Naive thymus-derived CD8-positive, alpha-beta T cell (primary cell): ENCODE measurements around the gene SYT1. TPM values are rescaled to one million over a fixed set of nuclear protein-coding genes. Genes with fewer than 3 reads are reported as not detected.

Experiments used
- ATAC-seq, 2 donors: fragments of 150-1000 bp; cut with Tn5 transposase in 1 of 2; sonication (Bioruptor Pico), chemical (Tn5 transposase) in 1 of 2; 1 replicate in 1 of 2; 2 replicates in 1 of 2; pipeline ENCODE4 v1.10.0; 2021; ENCODE audit warnings: mild to moderate bottlenecking in 2 of 2, moderate library complexity in 2 of 2
- POLR2A ChIA-PET: fragments of 350-600 bp; sonication (Branson Sonifier 250); formaldehyde crosslinking; loops from one replicate; lab custom pipeline; 2021; ENCODE audit warnings: antibody characterized with exemption; lab: Charles Lee
- DNase-seq, 10 donors: peaks; one replicate each; pipeline versions ENCODE4 v3.0.0 to v3.0.0-alpha.2; 2020 to 2022
- H3K27ac Mint-ChIP-seq, 10 donors: one replicate each; pipeline ENCODE4 v1.8.0; 2020 to 2022; ENCODE audit warnings: mild to moderate bottlenecking in 10 of 10, mixed read lengths in 10 of 10, moderate library complexity in 4 of 10, inconsistent platforms in 1 of 10
- H3K27me3 Mint-ChIP-seq, 5 donors: one replicate each; pipeline ENCODE4 v1.8.0; 2021 to 2022; ENCODE audit warnings: mixed read lengths in 5 of 5
- H3K36me3 Mint-ChIP-seq, 3 donors: one replicate each; pipeline ENCODE4 v1.8.0; 2020 to 2022; ENCODE audit warnings: mixed read lengths in 3 of 3, mild to moderate bottlenecking in 2 of 3, inconsistent platforms in 1 of 3
- H3K4me1 Mint-ChIP-seq, 4 donors: one replicate each; pipeline ENCODE4 v1.8.0; 2021 to 2022; ENCODE audit warnings: mixed read lengths in 4 of 4
- H3K4me3 Mint-ChIP-seq, 10 donors: one replicate each; pipeline ENCODE4 v1.8.0; 2020 to 2022; ENCODE audit warnings: mild to moderate bottlenecking in 10 of 10, mixed read lengths in 10 of 10, moderate library complexity in 6 of 10, inconsistent platforms in 1 of 10
- H3K9me3 Mint-ChIP-seq, 9 donors: one replicate each; pipeline ENCODE4 v1.8.0; 2020 to 2022; ENCODE audit warnings: mixed read lengths in 9 of 9, mild to moderate bottlenecking in 3 of 9, inconsistent platforms in 1 of 9, moderate library complexity in 1 of 9
- polyA plus RNA-seq, 3 donors: library from polyadenylated mRNA; unstranded; fragments of 300-500 nt; fragmentation: Illumina TruSeq; gene quantifications; one replicate each; pipeline ENCODE4 v1.2.3, GENCODE V29; 2021
- total RNA-seq, 8 experiments: library from RNA in 2 of 8; stranded (reverse) in 2 of 8; gene quantifications; one replicate each; pipeline ENCODE4 v1.2.3 and lab custom pipeline; 2021 to 2026

Gene SYT1
- total and polyA plus RNA-seq, 5 experiments from 2014 or later: not detected

DNA sequence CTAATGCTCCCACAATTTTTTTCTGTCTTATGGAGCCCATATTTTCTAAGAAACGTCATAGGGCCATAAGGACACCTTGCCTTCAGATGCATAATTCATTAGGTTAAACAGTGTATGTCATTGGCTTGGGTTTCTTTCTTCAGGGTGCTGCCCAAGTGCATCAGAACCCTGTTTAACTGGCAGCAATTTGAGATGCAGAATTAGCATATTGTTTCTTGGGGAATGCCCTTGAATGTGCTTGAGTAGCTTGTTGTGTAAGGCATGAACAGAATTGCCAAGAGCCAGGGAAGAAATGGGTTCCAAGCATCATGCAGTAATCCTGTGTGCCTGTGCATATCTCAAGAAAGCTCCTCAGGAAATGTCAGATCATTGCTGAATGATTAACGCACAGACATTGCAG is 277.2 kb downstream of the SYT1 start:
- Mint-ChIP-seq H3K27me3 (no peaks in the 10 kb centered on the region), H3K36me3 (peaks cover 0 to 1% (median 0%) of the 10 kb centered on the region in 3 donors), H3K9me3 (peaks cover 0 to 6% (median 0%) of the 10 kb centered on the region in 9 donors), H3K27ac (no peak overlapping the region), H3K4me3 (no peak overlapping the region), H3K4me1 (no peaks in the 10 kb centered on the region)
- ATAC-seq: no peak
- no peak for DNase-seq
- POLR2A ChIA-PET: no interaction called here

DNA sequence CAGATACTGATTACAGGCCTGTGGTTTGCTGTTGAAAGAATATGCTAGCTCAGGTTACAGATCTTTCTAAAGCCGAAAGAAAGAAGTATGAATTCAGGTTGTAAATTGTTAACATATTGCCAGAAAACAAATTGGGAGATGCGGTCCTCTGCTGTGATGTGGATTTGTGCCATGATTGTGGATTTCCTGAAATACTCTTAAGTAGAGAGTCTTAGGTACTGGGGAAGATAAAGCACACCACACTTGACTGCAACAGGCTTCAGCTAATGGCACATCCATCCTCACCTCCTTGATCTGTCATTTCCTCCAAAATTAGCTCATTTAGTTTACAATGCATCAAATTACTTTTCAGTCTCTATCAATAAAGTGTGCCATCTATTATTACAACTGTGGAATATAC is 279.2 kb downstream of the SYT1 start:
- H3K4me3 Mint-ChIP-seq: no peak overlapping the region
- no peak for DNase-seq
- H3K9me3 Mint-ChIP-seq: peaks cover 0 to 6% (median 0%) of the 10 kb centered on the region in 9 donors
- POLR2A ChIA-PET: no interaction called here
- no peaks in the 10 kb centered on the region for H3K27me3 Mint-ChIP-seq
- no peak for ATAC-seq
- peaks cover 0 to under 1% (median 0%) of the 10 kb centered on the region in 3 donors for H3K36me3 Mint-ChIP-seq
- H3K4me1 Mint-ChIP-seq: no peaks in the 10 kb centered on the region
- no peak overlapping the region for H3K27ac Mint-ChIP-seq

DNA sequence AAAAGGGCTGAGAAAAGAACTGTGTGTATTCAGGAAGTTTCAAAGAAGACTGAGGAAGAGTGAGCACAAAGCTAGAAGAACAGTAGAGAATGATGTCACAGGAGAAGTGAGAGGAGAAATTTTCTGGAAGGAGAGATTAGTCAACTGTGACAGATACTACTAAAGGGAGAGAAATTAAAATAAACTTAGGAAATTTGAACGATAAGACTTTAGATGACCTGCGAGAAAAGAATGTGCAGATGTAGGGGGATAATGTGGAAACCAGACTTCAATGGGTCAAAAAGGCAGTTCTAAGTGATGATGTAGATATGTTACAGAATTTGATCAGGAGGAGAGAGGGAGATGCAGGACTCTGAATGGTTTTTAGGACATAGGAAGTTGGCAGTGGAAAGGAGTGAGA is 287.4 kb downstream of the SYT1 start:
- no peak overlapping the region for H3K27ac Mint-ChIP-seq
- no peak overlapping the region for H3K4me3 Mint-ChIP-seq
- POLR2A ChIA-PET: no interaction called here
- no peaks in the 10 kb centered on the region for H3K36me3 Mint-ChIP-seq
- no peaks in the 10 kb centered on the region for H3K4me1 Mint-ChIP-seq
- ATAC-seq (no peak), DNase-seq (no peak)
- H3K27me3 Mint-ChIP-seq: no peaks in the 10 kb centered on the region
- H3K9me3 Mint-ChIP-seq: peaks cover 0 to 13% (median 0%) of the 10 kb centered on the region in 9 donors

DNA sequence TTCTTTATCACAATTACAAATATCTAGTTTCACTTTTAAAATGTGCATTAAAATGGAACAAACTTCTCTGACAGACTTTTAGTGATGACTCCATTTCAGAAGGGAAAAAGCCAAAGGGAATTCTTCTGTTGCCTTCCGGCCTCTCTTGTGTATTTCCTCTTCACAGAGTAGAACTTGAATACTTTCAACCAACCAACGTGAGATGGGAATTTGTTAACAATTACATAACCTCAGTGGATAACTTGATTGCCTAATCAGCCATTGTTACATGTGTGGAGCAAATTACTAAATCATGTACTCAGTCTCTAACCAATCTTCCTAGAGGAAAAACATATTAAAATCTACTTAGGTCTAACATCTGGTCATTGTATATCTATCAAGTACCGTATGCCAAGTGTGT is 291.1 kb downstream of the SYT1 start:
- H3K9me3 Mint-ChIP-seq: peaks cover 0 to 25% (median 0%) of the 10 kb centered on the region in 9 donors
- DNase-seq: no peak
- POLR2A ChIA-PET: no interaction called here

DNA sequence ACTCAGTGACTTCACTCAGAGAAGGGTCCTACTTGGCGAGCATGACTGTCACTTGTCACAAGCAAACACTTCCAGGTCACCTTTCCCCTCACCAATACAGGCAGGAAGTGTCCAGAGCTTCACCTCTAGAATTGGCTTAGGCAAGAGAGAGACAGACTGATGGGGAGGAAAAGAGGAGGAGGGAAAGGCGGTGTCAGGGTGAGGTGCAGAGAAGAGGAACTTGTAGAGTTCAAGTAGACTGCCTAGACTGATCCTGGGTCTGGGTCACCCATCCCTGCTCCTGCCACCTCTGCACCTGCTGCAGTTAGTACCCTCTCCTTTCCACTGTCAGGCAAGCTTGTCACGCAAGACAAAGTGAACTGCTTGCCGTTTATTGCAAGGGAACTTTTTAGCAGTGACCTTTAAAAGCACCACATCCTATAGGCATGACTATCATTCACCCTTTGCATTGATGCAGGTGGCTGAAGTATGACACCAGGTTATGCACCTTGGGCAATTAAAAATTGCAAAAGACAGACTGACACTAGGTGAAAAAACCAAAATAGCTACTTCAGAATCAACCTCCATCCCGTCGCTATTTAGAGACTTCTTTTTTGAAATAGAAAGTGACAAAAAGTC is 292.4 kb downstream of the SYT1 start:
- POLR2A ChIA-PET: no interaction called here
- no peaks in the 10 kb centered on the region for H3K4me1 Mint-ChIP-seq
- no peak for DNase-seq
- no peak for ATAC-seq
- no peaks in the 10 kb centered on the region for H3K36me3 Mint-ChIP-seq
- no peaks in the 10 kb centered on the region for H3K27me3 Mint-ChIP-seq
- no peak overlapping the region for H3K27ac Mint-ChIP-seq
- H3K9me3 Mint-ChIP-seq: peaks cover 0 to 13% (median 0%) of the 10 kb centered on the region in 9 donors
- H3K4me3 Mint-ChIP-seq: no peak overlapping the region

More for the DNA sequence above, 291.1 kb downstream of the SYT1 start:
- Mint-ChIP-seq H3K36me3 (no peaks in the 10 kb centered on the region), H3K27me3 (no peaks in the 10 kb centered on the region), H3K4me1 (no peaks in the 10 kb centered on the region), H3K4me3 (no peak overlapping the region), H3K27ac (no peak overlapping the region)
- no peak for ATAC-seq

DNA sequence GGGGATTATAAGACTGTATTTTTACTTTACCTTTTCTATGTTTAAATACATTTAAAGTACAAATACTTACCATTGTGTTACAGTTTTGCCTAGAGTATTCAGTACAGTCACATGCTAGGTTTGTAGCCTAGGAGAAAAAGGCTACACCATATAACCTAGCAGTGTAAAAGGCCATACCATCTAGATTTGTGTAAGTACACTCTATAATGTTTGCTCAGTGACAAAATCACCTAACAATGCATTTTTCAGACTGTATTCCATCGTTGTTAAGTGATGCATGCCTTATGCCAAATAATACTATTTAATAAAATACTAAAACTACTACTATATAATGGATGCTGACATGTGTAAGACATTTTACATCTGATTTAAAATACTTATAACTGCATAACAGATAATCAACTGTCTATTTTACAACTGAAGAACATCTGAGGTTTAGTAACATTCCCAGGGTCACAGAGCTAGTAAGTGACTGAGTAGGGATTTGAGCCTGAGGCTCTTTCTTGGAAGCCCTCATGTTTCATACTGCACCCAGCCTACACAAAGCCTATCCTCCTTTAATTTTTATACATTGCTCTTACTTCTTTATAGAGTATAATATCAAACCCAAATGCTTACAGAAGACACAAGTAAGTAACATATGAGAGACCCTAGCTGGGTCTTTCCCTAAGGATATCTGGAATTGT is 296.8 kb downstream of the SYT1 start:
- no peak for ATAC-seq
- POLR2A ChIA-PET: no interaction called here
- DNase-seq: no peak
- H3K4me3 Mint-ChIP-seq: no peak overlapping the region
- no peaks in the 10 kb centered on the region for H3K4me1 Mint-ChIP-seq
- H3K36me3 Mint-ChIP-seq: no peaks in the 10 kb centered on the region
- H3K27me3 Mint-ChIP-seq: no peaks in the 10 kb centered on the region
- peaks cover 0 to 13% (median 0%) of the 10 kb centered on the region in 9 donors for H3K9me3 Mint-ChIP-seq
- no peak overlapping the region for H3K27ac Mint-ChIP-seq

DNA sequence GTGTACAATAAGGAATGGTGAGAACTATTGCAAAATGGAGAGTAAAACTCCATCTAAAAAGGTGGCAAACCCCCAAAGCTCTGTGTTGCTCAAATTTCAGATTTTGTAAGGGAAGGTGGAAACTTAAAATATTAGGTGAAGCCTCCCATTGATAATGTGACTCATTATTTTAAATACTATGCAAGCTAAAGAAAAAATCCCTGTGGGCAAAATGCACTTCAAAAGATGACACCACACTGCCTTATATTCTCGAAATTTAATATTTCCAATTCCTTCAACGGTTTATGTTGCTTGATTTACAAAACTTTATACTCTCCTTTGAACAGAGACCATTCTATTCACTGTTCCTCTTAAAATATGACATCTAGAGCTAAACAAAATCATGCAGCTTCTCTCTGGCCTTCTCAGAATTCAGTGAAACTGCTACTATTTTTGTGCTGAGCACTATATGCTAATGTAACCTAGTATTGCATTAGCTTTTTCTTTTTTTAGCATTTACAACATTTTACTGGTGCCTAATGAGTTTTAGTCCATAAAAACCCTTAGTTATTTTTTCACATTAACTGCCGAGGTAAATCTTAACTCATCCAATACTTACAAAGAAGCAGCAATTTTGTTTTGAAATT is 297.7 kb downstream of the SYT1 start:
- no peak overlapping the region for H3K27ac Mint-ChIP-seq
- DNase-seq (no peak), ATAC-seq (no peak)
- peaks cover 0 to 13% (median 0%) of the 10 kb centered on the region in 9 donors for H3K9me3 Mint-ChIP-seq
- no peak overlapping the region for H3K4me3 Mint-ChIP-seq
- no peaks in the 10 kb centered on the region for H3K27me3 Mint-ChIP-seq
- H3K4me1 Mint-ChIP-seq: no peaks in the 10 kb centered on the region
- no peaks in the 10 kb centered on the region for H3K36me3 Mint-ChIP-seq
- POLR2A ChIA-PET: no interaction called here

DNA sequence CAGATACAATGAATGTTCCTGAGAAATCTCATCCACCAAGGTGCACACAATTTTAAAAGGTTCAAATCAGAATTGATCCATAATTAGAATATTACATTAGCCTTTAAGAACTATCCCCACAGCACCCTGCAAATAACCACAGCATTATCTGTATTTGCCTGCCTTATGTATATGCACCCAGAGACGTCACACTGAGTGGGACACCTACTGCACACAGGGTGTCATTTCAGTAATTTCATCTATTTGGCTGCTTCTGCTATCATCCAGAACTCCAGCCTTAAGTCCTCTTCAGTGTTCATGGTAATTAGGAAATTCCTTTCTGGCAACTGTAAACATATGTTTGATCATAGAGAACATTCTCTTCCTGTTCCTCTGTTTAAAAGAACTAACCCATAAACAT is 298.4 kb downstream of the SYT1 start:
- no peak for ATAC-seq
- DNase-seq: no peak
- Mint-ChIP-seq H3K36me3 (no peaks in the 10 kb centered on the region), H3K4me3 (no peak overlapping the region), H3K9me3 (peaks cover 0 to 13% (median 0%) of the 10 kb centered on the region in 9 donors), H3K4me1 (no peaks in the 10 kb centered on the region), H3K27me3 (no peaks in the 10 kb centered on the region), H3K27ac (no peak overlapping the region)
- POLR2A ChIA-PET: no interaction called here

DNA sequence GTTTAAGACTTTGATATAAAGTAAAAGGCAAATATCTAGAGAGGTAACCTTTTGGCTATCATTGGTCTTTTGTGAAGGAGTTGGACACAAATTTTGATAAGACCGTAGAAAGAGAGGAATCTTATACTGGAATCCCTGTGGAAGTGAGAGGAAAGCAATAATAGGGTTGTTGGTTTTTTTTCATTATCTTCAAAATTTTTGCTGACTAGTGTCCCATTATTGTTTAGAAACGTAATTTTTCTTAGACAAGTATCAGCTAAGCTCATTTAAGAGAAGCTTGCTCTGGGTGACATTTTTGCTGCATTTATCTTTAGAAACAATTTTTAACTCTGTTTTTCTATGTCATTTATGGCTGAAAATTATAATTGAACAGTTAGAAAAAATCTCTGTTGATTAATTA is 300.3 kb downstream of the SYT1 start:
- ATAC-seq (no peak), DNase-seq (no peak)
- H3K4me3 Mint-ChIP-seq: no peak overlapping the region
- no peak overlapping the region for H3K27ac Mint-ChIP-seq
- H3K4me1 Mint-ChIP-seq: no peaks in the 10 kb centered on the region
- H3K9me3 Mint-ChIP-seq: peaks cover 0 to 3% (median 0%) of the 10 kb centered on the region in 9 donors
- no peaks in the 10 kb centered on the region for H3K36me3 Mint-ChIP-seq
- no peaks in the 10 kb centered on the region for H3K27me3 Mint-ChIP-seq
- POLR2A ChIA-PET: no interaction called here

DNA sequence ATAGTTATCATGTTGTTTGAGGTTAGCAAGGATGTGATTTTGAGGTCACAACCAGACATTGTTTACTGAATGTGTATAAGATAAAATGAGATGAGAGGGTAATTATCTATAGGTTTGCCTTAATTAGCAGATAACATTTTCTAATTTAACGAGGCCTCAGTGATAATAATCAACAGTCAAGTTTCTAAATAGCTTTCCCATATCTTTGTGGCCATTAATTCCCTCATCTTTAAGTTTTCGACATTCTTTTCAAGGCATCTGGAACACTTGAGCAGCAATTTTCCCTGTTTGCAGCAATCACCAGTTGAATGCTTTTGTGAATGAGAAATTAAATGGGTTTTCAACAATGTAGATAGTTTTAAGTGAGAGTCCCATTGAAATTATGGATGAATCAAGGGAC is 304.1 kb downstream of the SYT1 start:
- no peak overlapping the region for H3K27ac Mint-ChIP-seq
- ATAC-seq (no peak), DNase-seq (no peak)
- no peak overlapping the region for H3K4me3 Mint-ChIP-seq
- no peaks in the 10 kb centered on the region for H3K4me1 Mint-ChIP-seq
- no peaks in the 10 kb centered on the region for H3K36me3 Mint-ChIP-seq
- peaks cover 0 to 14% (median 3%) of the 10 kb centered on the region in 9 donors for H3K9me3 Mint-ChIP-seq
- H3K27me3 Mint-ChIP-seq: no peaks in the 10 kb centered on the region
- POLR2A ChIA-PET: no interaction called here

DNA sequence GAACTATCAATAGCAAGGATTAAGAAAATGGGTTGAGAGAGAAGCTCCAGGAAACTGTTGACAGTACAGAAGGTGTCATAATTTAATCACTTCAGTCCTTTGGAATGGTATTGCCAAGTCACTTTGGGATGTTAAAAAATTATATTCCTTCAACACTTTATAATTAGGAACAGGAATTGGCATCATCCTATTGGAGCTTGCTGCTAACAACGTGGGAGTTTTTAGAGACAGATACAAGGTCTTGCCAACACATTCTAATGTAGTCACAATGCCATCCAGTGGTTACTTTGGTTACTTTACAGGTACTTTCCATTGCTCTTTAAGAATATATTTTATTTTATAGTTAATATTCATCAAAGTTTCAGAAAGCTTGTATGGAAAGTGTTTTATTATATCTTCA is 310.1 kb downstream of the SYT1 start:
- no peaks in the 10 kb centered on the region for H3K36me3 Mint-ChIP-seq
- ATAC-seq (no peak), DNase-seq (no peak)
- POLR2A ChIA-PET: no interaction called here
- no peak overlapping the region for H3K27ac Mint-ChIP-seq
- H3K27me3 Mint-ChIP-seq: no peaks in the 10 kb centered on the region
- no peak overlapping the region for H3K4me3 Mint-ChIP-seq
- H3K4me1 Mint-ChIP-seq: no peaks in the 10 kb centered on the region
- H3K9me3 Mint-ChIP-seq: peaks cover 0 to 14% (median 4%) of the 10 kb centered on the region in 9 donors

DNA sequence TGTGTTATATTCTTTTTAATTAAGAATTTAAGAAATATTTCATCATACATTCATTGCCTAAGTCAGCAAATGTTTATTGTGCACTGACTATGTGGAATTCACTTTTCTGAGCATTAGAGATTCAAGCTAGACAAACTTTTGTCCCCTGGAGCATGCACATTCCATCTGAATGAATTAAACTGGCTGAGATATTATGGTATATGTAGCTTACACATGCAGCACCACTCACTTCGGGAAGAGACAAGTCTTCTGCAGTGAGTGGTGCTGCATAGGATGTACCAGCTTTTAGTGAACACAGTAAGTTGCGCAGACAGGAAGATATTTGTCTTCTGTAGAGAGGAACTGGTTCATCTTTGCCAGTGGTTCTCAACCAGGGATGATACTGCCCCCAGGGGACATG is 318.4 kb downstream of the SYT1 start:
- POLR2A ChIA-PET: no interaction called here
- no peaks in the 10 kb centered on the region for H3K4me1 Mint-ChIP-seq
- no peaks in the 10 kb centered on the region for H3K27me3 Mint-ChIP-seq

DNA sequence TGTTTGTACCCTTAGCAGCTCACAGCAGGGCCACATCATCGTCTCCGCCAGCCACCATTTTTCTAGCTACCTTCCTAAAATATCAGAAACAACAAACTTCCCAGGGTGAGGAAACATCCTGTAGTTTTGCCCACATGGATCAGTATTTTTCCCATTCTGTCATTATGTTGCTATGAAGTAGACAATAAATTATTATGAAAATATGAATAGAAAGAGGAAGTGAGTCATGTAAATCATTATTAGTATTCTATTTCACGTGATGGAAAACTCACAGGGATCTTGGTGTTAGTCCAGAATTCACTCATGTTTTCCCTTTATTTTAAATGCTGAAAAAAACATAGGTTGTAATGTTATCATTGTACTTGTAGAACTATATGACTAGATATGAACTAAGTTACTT is 319.4 kb downstream of the SYT1 start:
- H3K36me3 Mint-ChIP-seq: no peaks in the 10 kb centered on the region

More for the DNA sequence above, 318.4 kb downstream of the SYT1 start:
- no peak for DNase-seq
- H3K4me3 Mint-ChIP-seq: no peak overlapping the region
- no peaks in the 10 kb centered on the region for H3K36me3 Mint-ChIP-seq
- H3K9me3 Mint-ChIP-seq: peaks cover 0 to 12% (median 2%) of the 10 kb centered on the region in 9 donors
- no peak for ATAC-seq
- H3K27ac Mint-ChIP-seq: peak overlapping the region in 1 of 10 donors; percentile 40

More for the DNA sequence above, 319.4 kb downstream of the SYT1 start:
- no peak for ATAC-seq
- H3K9me3 Mint-ChIP-seq: peaks cover 0 to 12% (median 0%) of the 10 kb centered on the region in 9 donors
- POLR2A ChIA-PET: no interaction called here
- no peak overlapping the region for H3K4me3 Mint-ChIP-seq
- H3K27me3 Mint-ChIP-seq: no peaks in the 10 kb centered on the region
- no peak overlapping the region for H3K27ac Mint-ChIP-seq
- no peaks in the 10 kb centered on the region for H3K4me1 Mint-ChIP-seq
- no peak for DNase-seq
